ENCODE measurements around the gene DTX1.
A peak's percentile ranks its signal among the peaks of the same experiment; 100 is the strongest.

Gene DTX1

DNA sequence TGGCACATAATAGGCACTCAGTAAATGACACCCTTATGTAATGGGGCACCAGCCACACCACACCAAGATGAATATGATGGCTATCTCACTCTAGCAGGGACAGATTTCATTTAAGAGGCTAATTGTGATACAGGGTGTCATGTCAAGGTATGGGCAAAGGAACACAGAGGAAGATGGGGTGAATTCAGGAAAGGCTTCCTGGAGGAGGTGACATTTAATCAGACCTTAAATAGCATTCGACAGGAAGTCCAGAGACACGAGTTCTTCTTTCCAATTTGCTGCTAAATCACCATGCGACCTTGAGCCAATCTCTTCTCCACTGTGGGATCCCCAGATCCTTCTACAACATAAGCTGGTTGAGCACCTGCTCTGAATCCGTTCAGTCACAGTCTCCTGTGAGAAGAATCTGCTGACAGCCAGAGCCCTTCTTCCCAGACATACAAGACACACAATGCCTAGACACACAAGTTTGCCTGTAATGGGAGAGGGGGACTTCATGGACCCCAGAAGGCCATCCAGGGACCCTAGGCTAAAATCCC, 1.5 kb upstream of the DTX1 start:
- Histone ChIP-seq H3K4me3 (no peak overlapping the region), H3K27ac (no peak overlapping the region)
- TF ChIP-seq, protein P1, sequence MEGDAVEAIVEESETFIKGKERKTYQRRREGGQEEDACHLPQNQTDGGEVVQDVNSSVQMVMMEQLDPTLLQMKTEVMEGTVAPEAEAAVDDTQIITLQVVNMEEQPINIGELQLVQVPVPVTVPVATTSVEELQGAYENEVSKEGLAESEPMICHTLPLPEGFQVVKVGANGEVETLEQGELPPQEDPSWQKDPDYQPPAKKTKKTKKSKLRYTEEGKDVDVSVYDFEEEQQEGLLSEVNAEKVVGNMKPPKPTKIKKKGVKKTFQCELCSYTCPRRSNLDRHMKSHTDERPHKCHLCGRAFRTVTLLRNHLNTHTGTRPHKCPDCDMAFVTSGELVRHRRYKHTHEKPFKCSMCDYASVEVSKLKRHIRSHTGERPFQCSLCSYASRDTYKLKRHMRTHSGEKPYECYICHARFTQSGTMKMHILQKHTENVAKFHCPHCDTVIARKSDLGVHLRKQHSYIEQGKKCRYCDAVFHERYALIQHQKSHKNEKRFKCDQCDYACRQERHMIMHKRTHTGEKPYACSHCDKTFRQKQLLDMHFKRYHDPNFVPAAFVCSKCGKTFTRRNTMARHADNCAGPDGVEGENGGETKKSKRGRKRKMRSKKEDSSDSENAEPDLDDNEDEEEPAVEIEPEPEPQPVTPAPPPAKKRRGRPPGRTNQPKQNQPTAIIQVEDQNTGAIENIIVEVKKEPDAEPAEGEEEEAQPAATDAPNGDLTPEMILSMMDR (IDR thresholded peaks at IDR 0.05), result no peak
- no peak for DNase-seq (ENCODE audit: low spot score)

DNA sequence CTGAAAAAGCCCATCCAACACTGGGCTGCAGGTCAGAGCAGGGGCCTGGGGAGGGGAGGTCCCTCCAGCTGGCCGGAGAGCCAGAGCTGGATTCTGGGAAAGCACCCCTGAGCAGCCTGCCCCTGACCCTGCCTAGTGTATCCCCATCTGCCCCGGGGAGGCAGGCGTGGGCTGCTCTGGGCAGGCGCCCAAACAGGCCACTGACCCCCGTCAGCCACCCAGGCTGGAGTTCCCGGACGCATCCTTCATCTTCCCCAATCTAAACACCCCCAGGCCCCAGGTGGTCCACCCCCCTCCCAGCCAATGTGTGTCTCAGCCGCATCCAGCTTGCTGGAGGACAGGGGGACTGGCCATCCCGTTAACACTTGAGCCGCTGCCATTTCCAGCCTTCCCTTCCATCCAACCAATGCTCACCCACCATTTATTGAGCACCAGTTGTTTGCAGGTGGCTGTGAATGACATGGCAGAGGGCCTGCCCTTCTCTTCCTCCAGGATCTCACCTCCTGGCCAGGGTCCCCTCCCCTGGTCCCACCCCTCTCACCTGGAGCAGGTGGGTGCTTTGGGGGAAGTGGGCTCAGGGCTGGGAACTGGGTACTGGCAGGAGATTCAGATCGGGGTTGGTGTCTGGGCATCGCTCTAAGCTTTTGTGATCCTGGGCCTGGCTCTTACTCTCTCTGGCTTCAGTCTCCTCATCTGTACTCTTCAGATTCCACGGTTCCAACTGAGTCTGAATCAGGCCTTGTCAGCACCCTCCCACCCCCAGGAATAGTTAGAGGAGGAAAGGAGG, 743 bp upstream of the DTX1 start:
- Histone ChIP-seq H3K4me3 (peak overlapping the region; percentile 72), H3K27ac (no peak overlapping the region)
- DNase-seq (ENCODE audit: low spot score), result no peak
- TF ChIP-seq, protein P1 (IDR thresholded peaks at IDR 0.05), result no peak

DNA sequence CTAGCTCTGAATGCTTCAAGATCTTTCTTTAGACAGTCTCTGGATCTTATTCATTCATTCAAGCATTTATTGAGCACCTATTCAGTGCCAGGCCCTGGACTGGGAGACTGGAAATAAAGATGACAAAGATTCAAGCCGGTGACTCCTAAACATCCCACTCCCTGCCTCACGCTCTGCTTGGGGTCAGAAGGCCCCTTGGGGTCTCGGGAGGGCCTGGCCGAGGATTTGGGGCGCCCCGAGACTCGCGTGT, 224 bp upstream of the DTX1 start:
- no peak for DNase-seq (ENCODE audit: low spot score)
- H3K27ac ChIP-seq, result peak overlapping the region in 1 of 2 donors; percentile 42
- H3K4me3 ChIP-seq, result peak overlapping the region; percentile 72
- TF ChIP-seq, protein P1 (IDR thresholded peaks at IDR 0.05), result no peak

DNA sequence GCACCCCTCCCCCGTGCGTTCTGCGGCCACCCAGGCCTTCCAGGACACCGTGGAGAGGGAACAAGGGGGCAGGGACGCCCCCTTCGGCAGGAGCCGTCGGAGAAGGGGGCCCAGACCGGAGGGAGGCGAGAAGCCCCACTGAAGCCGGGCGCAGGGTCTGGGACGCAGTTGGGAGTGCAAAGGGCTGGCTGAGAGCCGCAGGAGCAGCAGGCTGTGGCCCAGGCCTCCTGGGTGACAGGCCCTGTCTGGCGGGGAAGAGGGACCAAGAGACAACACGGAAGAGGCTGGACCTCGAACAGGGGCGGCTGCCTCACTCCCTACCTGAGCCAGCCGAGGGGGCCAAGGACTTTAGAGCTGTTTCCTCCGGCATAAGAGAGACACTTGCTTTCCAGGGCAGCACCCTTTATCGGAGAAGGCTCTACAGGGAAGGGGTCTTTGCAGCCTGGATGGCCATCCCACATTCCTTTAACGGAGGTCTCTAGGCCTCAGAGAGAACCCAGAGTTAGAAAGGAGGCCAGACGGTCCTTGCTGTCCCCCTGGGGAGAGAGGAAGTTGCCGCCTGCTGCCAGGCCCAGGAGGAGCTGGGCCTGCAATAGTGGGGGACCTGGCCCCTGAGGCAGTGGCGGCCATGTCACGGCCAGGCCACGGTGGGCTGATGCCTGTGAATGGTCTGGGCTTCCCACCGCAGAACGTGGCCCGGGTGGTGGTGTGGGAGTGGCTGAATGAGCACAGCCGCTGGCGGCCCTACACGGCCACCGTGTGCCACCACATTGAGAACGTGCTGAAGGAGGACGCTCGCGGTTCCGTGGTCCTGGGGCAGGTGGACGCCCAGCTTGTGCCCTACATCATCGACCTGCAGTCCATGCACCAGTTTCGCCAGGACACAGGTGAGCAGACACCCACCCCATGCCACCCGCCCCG, 1.3 kb downstream of the DTX1 start:
- Histone ChIP-seq H3K4me3 (peak overlapping the region; percentile 72), H3K27ac (peak overlapping the region in 1 of 2 donors; percentile 42)
- TF ChIP-seq, protein P1 (IDR thresholded peaks at IDR 0.05), result no peak

DNA sequence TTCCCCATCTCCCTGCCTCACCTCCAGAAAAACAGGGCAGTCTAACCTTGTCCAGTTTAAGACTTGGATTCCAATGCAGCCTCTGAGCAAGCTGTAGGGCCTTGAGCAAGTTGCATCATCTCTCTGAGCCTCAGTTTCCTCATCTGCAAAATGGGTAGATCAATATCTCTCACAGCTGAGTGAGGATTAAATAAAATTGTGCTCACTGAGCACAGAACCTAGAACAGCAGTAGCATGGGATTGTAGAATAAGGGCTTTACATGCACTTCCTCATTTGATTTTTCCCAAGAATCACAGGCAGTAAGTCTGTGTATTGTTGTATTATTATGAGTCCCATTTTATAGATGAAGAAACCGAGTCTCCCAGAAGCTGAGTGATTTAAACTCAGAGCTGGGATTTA, 2.0 kb downstream of the DTX1 start:
- DNase-seq (ENCODE audit: low spot score), result no peak
- Histone ChIP-seq H3K4me3 (no peak overlapping the region), H3K27ac (no peak overlapping the region)
- TF ChIP-seq, protein P1 (IDR thresholded peaks at IDR 0.05), result no peak

More for the DNA sequence above, 1.3 kb downstream of the DTX1 start:
- no peak for DNase-seq (ENCODE audit: low spot score)

DNA sequence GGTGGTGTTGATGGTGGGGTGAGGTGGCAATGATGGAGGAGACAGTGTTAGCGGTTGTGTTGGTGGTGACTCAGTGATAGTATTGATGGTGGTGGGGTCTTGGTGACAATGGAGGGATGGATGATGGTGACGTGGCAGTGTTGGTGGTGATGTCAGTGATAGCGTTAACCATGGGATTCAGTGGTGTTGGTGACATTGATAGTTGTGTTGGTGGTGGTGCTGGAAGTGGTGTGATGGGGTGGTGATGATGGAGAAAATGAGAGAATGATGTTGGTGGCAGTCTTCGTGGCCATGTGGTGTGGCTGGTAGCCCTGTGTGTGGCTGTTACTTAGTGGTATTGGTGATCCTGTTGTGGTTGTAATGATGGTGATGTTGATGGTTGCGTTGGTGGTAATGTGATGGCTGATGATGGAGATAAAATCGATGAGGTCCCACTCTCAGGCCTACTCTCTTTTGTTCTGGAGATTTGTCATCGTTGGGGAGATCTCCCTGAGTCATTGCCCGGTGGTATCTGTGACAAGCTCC, 2.6 kb downstream of the DTX1 start:
- TF ChIP-seq, protein P1 (IDR thresholded peaks at IDR 0.05), result no peak

More for the DNA sequence above, 2.6 kb downstream of the DTX1 start:
- no peak overlapping the region for H3K4me3 ChIP-seq
- DNase-seq (ENCODE audit: low spot score), result no peak
- no peak overlapping the region for H3K27ac ChIP-seq

All from coronary artery (tissue), 2 donors.